GM21723 (cell line): ENCODE measurements around the gene NR2C2AP.
"Not testable (repeated sequence)": the region's sequence is repeated elsewhere in the genome, so short reads cannot be mapped to it uniquely, and the experiment has no call there.

Source experiments
- ATAC-seq: cut with Tn5 transposase; IDR thresholded peaks from one replicate; pipeline ENCODE4 v1.9.1; 2021; ENCODE audit warnings: mild to moderate bottlenecking, moderate library complexity; ENCODE audit not compliant: unreplicated experiment

The NR2C2AP gene, protein sequence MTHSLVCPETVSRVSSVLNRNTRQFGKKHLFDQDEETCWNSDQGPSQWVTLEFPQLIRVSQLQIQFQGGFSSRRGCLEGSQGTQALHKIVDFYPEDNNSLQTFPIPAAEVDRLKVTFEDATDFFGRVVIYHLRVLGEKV

DNA sequence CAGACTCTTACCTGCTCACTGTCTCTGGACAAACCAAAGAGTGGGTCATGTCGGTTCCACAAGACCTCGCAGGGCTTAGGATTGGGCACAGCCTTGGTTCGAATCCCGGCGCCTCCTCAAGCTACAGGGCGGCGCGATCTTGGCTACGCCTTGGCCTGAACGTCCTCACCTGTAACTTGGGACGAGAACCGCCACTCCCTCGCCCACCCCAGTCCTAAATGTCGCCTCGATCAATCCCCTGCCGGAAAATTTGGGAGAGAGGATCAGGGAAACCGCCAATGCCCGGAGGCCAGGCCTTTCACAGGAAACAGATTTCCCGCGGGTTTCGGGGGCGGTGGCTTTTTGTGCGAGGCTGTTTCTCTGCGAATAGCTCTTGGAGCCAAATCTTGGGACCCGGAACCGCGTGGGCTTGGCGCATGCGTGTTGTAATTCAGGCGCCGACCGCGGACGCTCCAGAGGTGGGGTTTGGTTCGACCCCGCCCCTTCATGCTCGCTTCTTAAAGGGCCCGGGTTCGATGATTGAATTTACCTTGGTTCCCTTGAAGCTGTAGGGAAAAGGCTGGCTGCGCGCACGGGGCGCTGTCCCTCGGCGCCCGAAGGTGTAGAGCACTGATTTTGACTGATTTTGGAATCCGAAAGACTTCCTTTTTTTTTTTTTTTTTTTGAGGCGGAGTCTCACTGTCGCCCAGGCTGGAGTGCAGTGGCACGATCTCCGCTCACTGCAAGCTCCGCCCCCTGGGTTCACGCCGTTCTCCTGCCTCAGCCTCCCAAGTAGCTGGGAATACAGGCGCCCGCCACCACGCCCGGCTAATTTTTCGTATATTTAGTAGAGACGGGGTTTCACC, at the start of gene NR2C2AP:
Gene NR2C2AP (minus strand): TSS at position 403 of the 845 bp plus-strand sequence. CDS start 354 bp downstream, at position 49.
- ATAC-seq = peak; percentile 59

DNA sequence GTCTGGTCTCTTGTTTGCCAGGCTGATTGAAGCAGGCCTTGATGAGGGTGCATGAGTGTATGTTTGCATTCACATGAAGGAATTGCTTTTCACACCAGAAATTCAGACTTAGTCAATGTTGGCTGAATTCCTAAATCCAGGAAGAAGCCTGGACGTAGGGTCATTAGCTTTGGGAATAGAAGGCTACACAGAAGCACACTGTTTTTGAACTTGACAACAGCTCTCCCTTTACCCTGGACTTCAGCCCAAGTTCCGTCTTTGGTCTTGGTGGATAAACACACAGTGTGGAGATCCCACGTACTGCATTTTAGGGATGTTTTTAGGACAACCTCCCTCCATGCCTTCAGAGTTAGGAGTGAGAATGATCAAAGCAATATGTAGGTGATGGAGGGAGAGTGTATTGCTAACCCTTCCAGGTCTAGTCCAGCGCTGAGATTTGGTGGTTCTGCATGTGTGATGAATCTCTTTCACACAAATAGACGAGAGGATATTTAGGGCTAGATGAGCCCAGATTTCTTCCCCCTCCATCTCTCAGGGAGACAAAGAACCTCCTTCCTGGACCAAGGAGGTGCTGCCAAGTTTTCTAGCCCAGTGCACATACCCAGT, 47.1 kb upstream of the NR2C2AP start:
- ATAC-seq = no peak

DNA sequence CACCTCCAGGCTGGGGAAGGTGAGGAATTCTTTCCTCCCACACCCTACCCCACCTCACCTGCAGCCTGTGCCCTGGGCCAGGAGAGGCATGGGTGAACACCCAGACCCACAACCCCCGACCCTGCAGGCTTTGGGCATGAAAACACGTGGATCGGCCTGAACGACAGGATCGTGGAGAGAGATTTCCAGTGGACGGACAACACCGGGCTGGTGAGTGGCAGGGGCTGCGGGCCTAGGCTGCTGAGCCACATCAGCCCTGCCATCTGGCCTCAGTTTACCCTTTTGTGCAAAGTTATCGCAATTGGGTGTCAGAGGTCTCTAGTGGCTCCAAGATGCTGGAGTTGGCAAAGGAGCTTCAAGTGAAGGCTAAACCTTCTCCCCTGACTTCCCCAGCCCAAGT, 37.3 kb upstream of the NR2C2AP start:
- ATAC-seq = no peak

DNA sequence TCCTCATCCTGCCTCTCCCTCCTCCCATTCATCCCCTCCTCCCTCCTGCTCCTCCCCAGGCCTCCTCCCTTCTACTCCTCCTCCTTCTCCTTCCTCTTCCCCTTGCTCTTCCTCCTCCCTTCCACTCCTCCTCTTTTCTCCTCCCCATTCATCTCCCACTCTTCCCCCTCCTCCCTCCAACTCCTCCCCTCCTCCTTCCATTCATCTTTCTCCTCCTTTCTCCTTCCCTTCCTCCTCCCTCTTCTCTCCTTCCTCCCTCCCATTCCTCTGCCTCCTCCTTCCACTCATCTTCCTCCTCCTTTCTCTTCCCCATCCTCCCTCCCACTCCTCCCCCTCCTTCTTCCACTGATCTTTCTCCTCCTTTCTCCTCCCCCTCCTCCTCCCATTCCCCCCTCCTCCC, 36.5 kb upstream of the NR2C2AP start:
- no peak for ATAC-seq

DNA sequence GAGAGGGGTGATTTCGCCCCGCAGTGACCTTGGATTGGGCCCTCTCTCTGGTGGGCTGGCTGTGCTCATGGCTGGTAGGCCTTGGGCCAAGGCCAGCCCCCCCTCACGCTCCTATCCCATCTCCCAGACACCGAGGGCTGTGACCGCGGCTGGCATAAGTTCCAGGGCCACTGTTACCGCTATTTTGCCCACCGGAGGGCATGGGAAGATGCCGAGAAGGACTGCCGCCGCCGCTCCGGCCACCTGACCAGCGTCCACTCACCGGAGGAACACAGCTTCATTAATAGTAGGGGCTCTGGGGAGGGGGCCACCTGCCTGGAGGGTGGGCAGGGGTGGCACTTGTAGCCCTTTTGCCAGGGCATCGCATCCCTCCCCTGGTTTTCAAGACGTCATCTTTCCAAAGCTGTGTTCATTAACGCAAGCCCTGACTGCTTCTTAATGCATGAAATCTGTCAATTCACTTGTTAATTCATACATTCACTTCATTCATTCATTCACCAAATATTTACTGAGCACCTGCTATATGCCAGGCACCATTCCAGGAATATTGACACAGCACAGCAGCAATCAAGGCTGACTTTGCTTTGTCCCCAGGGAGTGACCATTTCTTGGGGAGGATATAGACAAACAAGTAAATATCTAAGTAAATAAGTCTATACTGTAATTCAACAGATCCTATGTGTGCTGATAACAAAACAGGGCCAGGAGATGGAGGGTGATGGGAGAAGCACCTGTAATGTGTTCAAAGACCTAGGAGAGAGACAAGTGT, 35.1 kb upstream of the NR2C2AP start:
- no peak for ATAC-seq

DNA sequence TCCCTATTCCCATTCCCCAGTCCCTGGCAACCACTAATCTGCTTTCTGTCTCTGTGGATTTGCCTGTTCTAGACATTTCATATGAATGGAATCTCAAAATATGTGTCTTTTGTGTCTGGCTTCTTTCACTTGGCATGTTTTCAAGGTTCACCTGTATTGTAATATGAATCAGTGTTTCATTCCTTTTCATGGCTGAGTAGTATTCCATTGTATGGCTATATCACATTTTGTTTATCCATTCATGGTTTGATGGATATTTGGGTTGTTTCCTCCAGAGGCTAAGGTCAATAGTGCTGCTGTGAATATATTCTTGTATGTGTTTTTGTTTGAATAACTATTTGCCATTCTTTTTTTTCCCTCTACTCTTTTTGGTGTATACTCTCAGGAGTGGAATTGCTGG, 33.0 kb upstream of the NR2C2AP start:
- no peak for ATAC-seq

DNA sequence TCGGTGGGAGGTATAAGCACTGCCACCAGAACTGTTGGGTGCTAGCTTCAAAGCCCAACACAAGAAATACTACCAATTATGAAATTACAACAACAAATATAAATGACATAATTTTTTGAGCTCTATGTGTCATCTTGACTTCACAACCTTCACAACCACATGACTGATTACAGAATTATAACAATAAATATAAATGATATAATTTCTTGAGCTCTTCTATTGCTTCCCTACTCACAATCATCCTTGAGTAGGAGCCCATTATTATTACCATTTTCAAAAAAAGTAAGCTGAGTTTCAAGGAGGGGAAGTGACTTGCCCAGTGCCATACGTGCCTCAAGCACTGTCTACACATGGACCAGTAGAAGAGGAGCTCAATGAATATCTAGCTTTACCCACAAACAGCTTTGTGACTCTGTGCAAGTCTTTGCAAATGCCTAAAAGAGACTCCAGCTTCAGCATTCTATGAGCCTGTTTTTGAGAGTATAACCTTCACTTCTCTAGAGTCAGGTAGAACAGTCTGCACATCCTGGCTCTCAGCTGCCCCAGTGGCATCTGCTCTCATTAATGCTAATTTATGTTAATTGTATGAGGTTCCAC, 31.1 kb upstream of the NR2C2AP start:
- ATAC-seq = no peak

DNA sequence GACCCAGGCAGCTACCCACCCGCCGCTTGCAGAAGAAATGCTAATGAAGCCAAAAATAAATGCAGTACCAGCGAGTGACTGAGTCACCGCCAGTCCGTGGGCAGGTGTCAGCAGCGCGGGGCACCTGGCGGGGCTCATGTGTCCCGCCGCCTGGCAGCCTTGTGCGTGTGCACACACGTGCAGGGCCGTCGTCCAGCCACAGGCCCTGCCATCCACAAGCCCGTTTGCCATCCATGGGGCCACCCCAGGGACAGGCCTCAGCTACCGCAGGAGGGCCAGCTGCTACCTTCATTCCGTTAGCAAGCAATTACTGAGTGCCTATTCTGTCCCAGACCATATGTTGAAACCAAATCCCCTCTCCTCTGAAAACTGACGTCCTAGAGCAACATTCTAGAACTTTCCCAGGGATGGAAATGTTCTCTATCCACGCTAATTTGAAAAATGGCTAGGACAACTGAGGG, 29.1 kb upstream of the NR2C2AP start:
- ATAC-seq = no peak

DNA sequence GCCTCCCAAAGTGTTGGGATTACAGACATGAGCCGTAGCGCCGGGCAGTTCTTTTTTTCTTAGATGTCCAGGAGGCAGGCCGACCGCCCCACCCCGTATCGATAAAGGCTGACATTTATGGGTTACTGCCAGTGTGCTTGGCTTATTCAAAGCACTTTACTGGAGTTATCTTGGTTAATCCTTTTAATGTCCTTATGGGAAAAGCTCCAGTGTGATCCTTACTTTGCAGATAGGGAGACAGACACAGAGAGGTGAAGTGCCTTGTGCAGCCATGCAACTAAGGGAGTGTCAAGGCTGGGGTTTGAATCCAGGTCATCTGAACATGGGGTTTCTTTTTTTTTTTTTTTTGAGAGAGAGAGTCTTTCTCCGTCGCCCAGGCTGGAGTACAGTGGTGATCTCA, 27.8 kb upstream of the NR2C2AP start:
- ATAC-seq = no peak

DNA sequence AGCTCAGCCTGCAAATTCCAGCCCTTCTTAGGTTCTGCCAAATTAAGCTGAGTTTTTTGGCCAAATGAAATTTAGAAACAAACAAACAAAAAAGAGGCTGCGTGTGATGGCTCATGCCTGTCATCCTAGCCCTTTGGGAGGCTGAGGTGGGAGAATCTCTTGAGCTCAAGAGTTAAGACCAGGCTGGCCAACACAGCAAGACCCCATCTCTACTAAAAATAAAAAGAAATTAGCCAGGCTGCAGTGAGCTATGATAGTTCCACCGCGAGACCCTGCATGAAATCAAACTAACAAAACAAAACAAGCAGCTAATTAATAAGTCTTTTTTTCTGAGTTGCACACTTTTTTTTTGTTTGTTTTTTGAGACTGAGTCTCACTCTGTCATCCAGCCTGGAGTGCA, 26.5 kb upstream of the NR2C2AP start:
- ATAC-seq = no peak

DNA sequence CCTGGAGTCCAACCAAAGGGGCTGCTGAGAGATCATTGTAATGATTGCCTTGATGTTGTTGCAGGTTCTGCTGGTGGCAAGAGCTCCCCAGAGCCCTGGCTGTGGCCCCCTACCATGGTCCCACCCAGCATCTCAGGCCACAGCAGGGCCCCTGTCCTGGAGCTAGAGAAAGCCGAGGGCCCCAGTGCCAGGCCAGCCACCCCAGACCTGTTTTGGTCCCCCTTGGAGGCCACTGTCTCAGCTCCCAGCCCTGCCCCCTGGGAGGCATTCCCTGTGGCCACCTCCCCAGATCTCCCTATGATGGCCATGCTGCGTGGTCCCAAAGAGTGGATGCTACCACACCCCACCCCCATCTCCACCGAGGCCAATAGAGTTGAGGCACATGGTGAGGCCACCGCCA, 24.0 kb upstream of the NR2C2AP start:
- ATAC-seq = no peak

DNA sequence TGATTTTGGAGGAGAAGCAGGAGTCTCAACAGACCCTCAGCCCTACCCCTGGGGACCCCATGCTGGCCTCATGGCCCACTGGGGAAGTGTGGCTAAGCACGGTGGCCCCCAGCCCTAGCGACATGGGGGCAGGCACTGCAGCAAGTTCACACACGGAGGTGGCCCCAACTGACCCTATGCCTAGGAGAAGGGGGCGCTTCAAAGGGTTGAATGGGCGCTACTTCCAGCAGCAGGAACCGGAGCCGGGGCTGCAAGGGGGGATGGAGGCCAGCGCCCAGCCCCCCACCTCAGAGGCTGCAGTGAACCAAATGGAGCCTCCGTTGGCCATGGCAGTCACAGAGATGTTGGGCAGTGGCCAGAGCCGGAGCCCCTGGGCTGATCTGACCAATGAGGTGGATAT, 23.4 kb upstream of the NR2C2AP start:
- no peak for ATAC-seq

DNA sequence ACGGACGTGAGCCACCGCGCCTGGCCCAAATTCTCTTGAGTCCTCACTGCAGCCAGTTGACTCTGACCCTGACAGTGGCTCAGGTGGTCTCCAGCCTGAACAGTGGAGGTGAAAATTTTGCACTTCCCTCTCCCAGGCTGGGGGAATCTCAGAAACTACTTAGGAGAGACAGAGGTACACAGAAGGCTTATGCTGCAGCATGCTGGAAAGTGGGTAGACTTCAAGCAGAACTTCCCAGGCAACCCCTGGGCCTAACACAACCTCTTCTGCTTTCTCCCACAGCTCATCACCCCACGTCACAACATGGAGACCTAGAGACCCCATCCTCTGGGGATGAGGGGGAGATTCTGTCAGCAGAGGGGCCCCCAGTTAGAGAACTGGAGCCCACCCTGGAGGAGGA, 23.0 kb upstream of the NR2C2AP start:
- no peak for ATAC-seq

DNA sequence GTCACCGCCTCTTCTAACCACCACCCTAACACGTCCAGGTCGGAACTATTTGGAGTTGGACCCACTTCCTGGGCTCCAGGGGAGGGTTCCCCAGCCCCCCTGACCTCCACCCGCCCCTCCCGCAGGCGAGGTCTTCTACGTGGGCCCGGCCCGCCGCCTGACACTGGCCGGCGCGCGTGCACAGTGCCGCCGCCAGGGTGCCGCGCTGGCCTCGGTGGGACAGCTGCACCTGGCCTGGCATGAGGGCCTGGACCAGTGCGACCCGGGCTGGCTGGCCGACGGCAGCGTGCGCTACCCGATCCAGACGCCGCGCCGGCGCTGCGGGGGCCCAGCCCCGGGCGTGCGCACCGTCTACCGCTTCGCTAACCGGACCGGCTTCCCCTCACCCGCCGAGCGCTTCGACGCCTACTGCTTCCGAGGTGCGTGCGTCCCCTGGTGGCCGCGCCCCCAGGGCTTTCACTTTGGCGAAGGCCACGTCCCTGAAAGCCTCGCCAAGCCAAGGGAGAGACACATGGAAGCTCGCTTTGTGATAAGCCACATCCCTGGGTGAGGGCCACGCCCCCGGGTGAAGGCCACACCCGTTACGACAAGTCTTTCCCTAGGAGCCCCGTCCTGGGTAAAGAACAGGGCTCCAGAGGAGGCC, 21.8 kb upstream of the NR2C2AP start:
- ATAC-seq = no peak

DNA sequence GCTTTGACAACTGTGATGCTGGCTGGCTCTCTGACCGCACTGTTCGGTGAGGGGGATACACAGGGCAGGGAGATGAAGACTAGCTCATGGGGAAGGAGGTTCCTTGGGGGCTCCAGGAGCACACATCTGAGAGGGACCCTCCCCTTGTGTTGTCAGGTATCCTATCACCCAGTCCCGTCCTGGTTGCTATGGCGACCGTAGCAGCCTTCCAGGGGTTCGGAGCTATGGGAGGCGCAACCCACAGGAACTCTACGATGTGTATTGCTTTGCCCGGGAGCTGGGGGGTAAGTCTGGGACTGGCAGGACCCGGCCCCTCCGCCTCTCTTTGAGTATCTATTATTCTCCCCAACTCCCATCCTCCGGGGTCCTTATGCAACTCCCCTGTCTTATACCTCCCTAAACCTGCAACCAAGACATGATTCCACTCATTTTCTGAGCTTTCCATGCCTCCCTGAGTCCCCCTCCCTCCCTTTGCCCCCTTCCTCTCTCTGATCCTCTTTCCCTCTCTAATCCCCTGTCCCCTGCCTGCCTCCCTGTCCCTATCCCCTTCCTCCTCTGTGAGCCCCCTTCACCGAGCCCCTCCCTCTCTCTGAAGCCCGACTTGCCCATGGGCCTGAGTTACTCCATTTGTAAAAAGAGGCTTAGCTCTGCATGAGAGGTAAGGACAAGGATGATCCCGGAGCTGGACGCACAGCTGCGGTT, 21.1 kb upstream of the NR2C2AP start:
- ATAC-seq = no peak

DNA sequence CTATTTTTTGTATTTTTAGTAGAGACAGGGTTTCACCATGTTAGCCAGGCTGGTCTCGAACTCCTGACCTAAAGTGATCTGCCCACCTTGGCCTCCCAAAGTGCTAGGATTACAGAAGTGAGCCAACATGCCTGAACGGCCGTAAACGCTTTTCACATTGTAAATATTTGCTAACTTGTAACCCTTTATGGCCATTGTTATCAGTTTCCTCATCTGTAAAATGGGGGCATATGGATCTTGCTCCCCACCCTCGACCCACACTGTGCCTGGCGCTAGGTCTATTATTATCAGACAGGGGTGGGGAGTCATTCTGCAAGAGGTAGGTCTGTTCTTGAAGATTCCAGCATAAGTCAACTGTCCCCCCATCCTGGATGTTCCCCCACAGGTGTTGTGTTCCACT, 20.4 kb upstream of the NR2C2AP start:
- no peak for ATAC-seq

DNA sequence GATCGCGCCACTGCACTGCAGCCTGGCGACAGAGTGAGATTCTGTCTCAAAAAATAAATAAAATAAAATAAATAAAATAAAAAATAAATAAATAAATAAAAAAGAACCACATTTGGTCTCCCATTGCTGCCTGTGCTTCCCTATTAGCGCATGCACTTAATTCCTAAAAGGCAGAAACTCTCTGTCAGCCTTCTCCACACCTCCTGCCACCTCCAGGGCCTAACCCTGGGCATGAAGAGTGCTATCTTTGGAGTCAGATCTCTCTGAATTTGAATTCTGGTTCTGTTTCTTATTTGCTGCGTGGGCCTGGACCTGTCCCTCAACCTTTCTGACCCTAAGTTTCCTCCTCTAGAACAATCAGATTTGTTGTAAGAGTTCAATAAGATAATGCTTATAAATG, 19.8 kb upstream of the NR2C2AP start:
- no peak for ATAC-seq

DNA sequence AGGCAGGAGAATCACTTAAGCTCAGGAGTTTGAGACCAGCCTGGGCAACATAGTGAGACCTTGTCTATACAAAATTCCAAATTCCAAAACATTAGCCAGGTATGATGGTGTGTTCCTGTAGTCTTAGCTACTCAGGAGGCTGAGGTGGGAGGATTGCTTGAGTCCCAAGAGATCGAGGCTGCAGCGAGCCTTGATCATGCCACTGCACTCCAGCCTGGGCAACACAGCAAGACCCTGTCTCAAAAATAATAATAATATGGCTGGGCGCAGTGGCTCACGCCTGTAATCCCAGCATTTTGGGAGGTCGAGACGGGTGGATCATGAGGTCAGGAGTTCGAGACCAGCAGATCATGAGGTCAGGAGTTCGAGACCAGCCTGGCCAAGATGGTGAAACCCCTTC, 17.8 kb upstream of the NR2C2AP start:
- not testable (repeated sequence) for ATAC-seq

DNA sequence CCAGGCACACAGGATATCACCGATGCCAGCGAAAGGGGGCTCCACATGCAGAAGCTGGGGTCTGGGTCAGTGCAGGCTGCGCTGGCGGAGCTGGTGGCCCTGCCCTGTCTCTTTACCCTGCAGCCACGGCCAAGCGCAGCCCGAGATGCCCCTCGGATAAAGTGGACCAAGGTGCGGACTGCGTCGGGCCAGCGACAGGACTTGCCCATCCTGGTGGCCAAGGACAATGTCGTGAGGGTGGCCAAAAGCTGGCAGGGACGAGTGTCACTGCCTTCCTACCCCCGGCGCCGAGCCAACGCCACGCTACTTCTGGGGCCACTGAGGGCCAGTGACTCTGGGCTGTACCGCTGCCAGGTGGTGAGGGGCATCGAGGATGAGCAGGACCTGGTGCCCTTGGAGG, 15.7 kb upstream of the NR2C2AP start:
- no peak for ATAC-seq

DNA sequence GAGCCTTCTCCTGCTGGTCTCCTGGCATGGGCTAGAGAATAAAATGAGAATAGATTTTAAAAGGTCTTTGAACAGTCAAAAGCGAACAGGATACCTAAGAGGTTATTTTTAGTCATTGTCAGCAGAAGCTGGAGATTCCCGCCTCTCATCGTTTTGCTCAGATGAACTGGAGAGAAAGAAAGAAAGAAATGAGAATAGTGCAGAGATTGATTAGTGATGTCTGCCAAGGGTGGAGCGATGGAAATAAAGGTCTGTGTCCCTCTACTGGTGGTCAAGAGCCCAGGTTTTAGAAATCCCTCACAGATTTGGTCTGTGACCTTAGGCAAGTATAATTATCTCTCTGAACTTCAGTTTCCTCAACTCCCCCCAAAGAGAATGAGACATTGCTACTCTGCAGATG, 13.9 kb upstream of the NR2C2AP start:
- no peak for ATAC-seq
